Central memory CD4-positive, alpha-beta T cell (primary cell): ENCODE measurements around the gene GMPPA.

Source experiments
- DNase-seq: peaks from one replicate; pipeline ENCODE4 v3.0.0; 2022

GMPPA gene

GRCh38 chr2:219522111-219523030, 23.7 kb downstream of the GMPPA start:
- DNase-seq = no peak

- no peak for DNase-seq
These were observed 24.5 kb downstream of the GMPPA start for GRCh38 chr2:219523031-219523671.

GRCh38 chr2:219524817-219525216, 26.1 kb downstream of the GMPPA start:
- DNase-seq = no peak

- DNase-seq = no peak
These were observed 27.0 kb downstream of the GMPPA start for GRCh38 chr2:219525533-219526232.

- DNase-seq = no peak
These were observed 27.8 kb downstream of the GMPPA start for GRCh38 chr2:219526320-219527075.

GRCh38 chr2:219527076-219527394, 28.3 kb downstream of the GMPPA start:
- no peak for DNase-seq

- DNase-seq = no peak
These were observed 28.8 kb downstream of the GMPPA start for GRCh38 chr2:219527472-219527871.

- DNase-seq = peak; percentile 79
These were observed 31.6 kb downstream of the GMPPA start for GRCh38 chr2:219530048-219530963.

- no peak for DNase-seq
These were observed 33.1 kb downstream of the GMPPA start for GRCh38 chr2:219531639-219532377.

- no peak for DNase-seq
These were observed 33.6 kb downstream of the GMPPA start for GRCh38 chr2:219532378-219532649.

- no peak for DNase-seq
These were observed 35.4 kb downstream of the GMPPA start for GRCh38 chr2:219533930-219534661.

GRCh38 chr2:219536425-219536824, 37.7 kb downstream of the GMPPA start:
- no peak for DNase-seq

- DNase-seq = no peak
These were observed 38.3 kb downstream of the GMPPA start for GRCh38 chr2:219536967-219537366.

GRCh38 chr2:219537657-219538488, 39.2 kb downstream of the GMPPA start:
- no peak for DNase-seq

GRCh38 chr2:219538504-219538951, 39.8 kb downstream of the GMPPA start:
- DNase-seq = no peak

- no peak for DNase-seq
These were observed 40.5 kb downstream of the GMPPA start for GRCh38 chr2:219538956-219539788.

- no peak for DNase-seq
These were observed 41.4 kb downstream of the GMPPA start for GRCh38 chr2:219539926-219540678.
